Activated CD4-positive, alpha-beta T cell treated with anti-CD3 and anti-CD28 coated beads, Interleukin-2, amount 10 ng/mL, durations not matched to agents 7 days and 5 days (primary cell): ENCODE results near the gene VAV2. TPM values are rescaled to one million over a fixed set of nuclear protein-coding genes. Genes with fewer than 3 reads are reported as not detected.

Experiments
- CTCF ChIA-PET: fragments of 350-600 bp; sonication (Branson Sonifier 250); formaldehyde crosslinking; loops from one replicate; lab custom pipeline; 2021; ENCODE audit warnings: antibody characterized with exemption; lab: Charles Lee
- POLR2A ChIA-PET: fragments of 350-600 bp; sonication (Branson Sonifier 250); formaldehyde crosslinking; loops from one replicate; lab custom pipeline; 2021; ENCODE audit warnings: antibody characterized with exemption; lab: Charles Lee
- DNase-seq: peaks from one replicate; pipeline ENCODE4 v3.0.0-alpha.2; 2020
- H3K27ac Mint-ChIP-seq: one replicate; pipeline ENCODE4 v1.8.0; 2021; ENCODE audit warnings: mild to moderate bottlenecking, moderate library complexity, mixed read lengths
- H3K27me3 Mint-ChIP-seq: one replicate; pipeline ENCODE4 v1.8.0; 2021; ENCODE audit warnings: mixed read lengths
- H3K36me3 Mint-ChIP-seq: one replicate; pipeline ENCODE4 v1.8.0; 2021; ENCODE audit warnings: low read depth, mixed read lengths
- H3K4me1 Mint-ChIP-seq: one replicate; pipeline ENCODE4 v1.8.0; 2021; ENCODE audit warnings: mixed read lengths
- H3K4me3 Mint-ChIP-seq: one replicate; pipeline ENCODE4 v1.8.0; 2021; ENCODE audit warnings: mild to moderate bottlenecking, moderate library complexity, mixed read lengths
- H3K9me3 Mint-ChIP-seq: one replicate; pipeline ENCODE4 v1.8.0; 2021; ENCODE audit warnings: mixed read lengths
- total RNA-seq, 2 experiments: library from RNA; stranded (reverse); gene quantifications; one replicate each; pipeline ENCODE4 v1.2.3, GENCODE V29; 2021

The VAV2 gene
- total RNA-seq, 2 experiments from 2014 or later = 6.2 TPM

DNA sequence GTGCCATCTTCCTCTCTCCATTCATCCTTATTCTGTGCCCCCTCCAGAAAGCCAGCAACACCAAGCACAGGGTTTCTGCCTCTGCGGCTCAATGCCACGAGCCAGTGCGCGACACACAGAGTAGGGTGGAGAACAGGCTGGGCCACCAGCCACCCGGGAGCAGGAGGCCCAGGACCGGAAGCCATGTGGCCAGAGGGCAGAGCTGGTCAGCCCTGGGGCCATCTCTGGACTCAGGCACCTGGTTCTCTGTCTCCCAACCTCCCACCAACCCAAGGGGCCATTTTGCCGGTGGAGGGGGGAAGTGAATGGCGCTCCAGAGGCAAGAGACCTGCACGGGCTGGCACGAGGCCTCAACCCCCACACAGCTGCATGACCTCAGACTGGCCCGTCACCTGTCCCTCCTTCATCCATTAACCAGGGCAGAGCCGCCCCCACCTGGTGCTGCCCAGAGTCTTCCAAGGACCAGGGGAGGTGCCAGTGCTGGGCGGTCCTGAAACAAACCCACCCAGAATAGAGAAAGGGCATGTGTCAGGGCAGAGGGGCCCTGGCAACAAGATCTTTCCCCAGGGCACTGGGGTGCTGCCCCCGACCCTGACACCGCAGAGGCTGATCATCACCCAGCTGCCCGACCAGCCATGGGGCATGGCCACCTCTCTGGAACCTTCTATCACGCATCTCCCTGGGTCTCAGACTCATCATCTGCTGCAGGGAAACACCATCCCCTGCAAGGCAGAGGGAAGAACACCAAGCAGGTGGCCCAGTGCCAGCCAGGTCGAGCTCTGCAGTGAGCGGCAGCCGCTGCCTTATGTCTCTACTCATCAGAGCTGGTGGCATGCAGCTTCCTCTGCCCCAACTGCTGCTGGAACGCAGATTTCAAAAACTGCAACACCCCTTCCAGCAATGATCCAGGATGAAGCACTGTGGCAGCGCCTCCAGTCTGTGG, 11.9 kb downstream of the VAV2 start:
- Mint-ChIP-seq H3K36me3 (no peaks in the 10 kb centered on the region), H3K27ac (no peak overlapping the region), H3K9me3 (no peaks in the 10 kb centered on the region), H3K4me1 (no peaks in the 10 kb centered on the region), H3K27me3 (no peaks in the 10 kb centered on the region), H3K4me3 (no peak overlapping the region)
- ChIA-PET CTCF (interaction anchor here (0.9 kb wide), 1 partner anchor 14 kb away, joined by 4 read pairs; no protein-coding TSS in a partner anchor), POLR2A (no interaction called here)
- no peak for DNase-seq

GRCh38 chr9:133979273-133979920, 12.7 kb downstream of the VAV2 start:
- no peak overlapping the region for H3K27ac Mint-ChIP-seq
- CTCF ChIA-PET = no interaction called here
- no peak overlapping the region for H3K4me3 Mint-ChIP-seq
- POLR2A ChIA-PET = no interaction called here
- H3K4me1 Mint-ChIP-seq = no peaks in the 10 kb centered on the region
- no peaks in the 10 kb centered on the region for H3K27me3 Mint-ChIP-seq
- H3K36me3 Mint-ChIP-seq = no peaks in the 10 kb centered on the region
- DNase-seq = no peak
- H3K9me3 Mint-ChIP-seq = no peaks in the 10 kb centered on the region

DNA sequence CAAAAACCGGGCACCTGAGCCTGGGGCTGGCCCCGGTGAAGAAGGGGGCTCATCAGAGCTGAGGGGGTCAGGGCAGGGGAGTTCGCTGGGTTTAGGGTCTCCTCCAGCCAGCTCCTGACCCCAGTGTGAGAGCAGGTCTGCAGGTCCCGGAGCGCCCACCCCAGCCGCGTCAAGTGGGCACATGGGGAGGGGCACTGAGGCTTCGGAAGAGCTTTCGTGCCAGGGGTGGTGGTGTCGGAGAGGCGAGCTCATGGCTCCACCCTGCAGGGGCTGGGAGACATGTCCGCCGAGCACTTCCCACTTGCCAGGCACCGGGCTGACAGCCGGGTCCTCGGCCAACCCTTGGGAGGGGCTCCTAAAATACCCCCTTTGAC, 13.2 kb downstream of the VAV2 start:
- POLR2A ChIA-PET = no interaction called here
- Mint-ChIP-seq H3K27ac (no peak overlapping the region), H3K27me3 (no peaks in the 10 kb centered on the region), H3K36me3 (no peaks in the 10 kb centered on the region), H3K9me3 (no peaks in the 10 kb centered on the region), H3K4me1 (no peaks in the 10 kb centered on the region), H3K4me3 (no peak overlapping the region)
- DNase-seq = no peak
- CTCF ChIA-PET = no interaction called here

GRCh38 chr9:133978226-133978898, 13.8 kb downstream of the VAV2 start:
- no peak overlapping the region for H3K4me3 Mint-ChIP-seq
- ChIA-PET CTCF (no interaction called here), POLR2A (no interaction called here)
- DNase-seq = no peak
- H3K9me3 Mint-ChIP-seq = no peaks in the 10 kb centered on the region
- no peaks in the 10 kb centered on the region for H3K27me3 Mint-ChIP-seq
- H3K36me3 Mint-ChIP-seq = no peaks in the 10 kb centered on the region
- no peaks in the 10 kb centered on the region for H3K4me1 Mint-ChIP-seq
- H3K27ac Mint-ChIP-seq = no peak overlapping the region

- CTCF ChIA-PET = interaction anchor here (0.7 kb wide), 1 partner anchor 11 kb away, joined by 3 read pairs; no protein-coding TSS in a partner anchor
- H3K4me1 Mint-ChIP-seq = no peaks in the 10 kb centered on the region
- no peak for DNase-seq
- no peaks in the 10 kb centered on the region for H3K9me3 Mint-ChIP-seq
- H3K36me3 Mint-ChIP-seq = no peaks in the 10 kb centered on the region
- no peak overlapping the region for H3K27ac Mint-ChIP-seq
- POLR2A ChIA-PET = no interaction called here
- H3K4me3 Mint-ChIP-seq = no peak overlapping the region
- no peaks in the 10 kb centered on the region for H3K27me3 Mint-ChIP-seq
Measured at GRCh38 chr9:133977421-133978201, 14.5 kb downstream of the VAV2 start.

- DNase-seq = no peak
- Mint-ChIP-seq H3K9me3 (no peaks in the 10 kb centered on the region), H3K27ac (no peak overlapping the region), H3K4me1 (no peaks in the 10 kb centered on the region), H3K27me3 (no peaks in the 10 kb centered on the region), H3K36me3 (no peaks in the 10 kb centered on the region), H3K4me3 (no peak overlapping the region)
- ChIA-PET CTCF (interaction anchor here (0.7 kb wide), 1 partner anchor 11 kb away, joined by 3 read pairs; no protein-coding TSS in a partner anchor), POLR2A (no interaction called here)
Measured at GRCh38 chr9:133976887-133977286, 15.2 kb downstream of the VAV2 start.

DNA sequence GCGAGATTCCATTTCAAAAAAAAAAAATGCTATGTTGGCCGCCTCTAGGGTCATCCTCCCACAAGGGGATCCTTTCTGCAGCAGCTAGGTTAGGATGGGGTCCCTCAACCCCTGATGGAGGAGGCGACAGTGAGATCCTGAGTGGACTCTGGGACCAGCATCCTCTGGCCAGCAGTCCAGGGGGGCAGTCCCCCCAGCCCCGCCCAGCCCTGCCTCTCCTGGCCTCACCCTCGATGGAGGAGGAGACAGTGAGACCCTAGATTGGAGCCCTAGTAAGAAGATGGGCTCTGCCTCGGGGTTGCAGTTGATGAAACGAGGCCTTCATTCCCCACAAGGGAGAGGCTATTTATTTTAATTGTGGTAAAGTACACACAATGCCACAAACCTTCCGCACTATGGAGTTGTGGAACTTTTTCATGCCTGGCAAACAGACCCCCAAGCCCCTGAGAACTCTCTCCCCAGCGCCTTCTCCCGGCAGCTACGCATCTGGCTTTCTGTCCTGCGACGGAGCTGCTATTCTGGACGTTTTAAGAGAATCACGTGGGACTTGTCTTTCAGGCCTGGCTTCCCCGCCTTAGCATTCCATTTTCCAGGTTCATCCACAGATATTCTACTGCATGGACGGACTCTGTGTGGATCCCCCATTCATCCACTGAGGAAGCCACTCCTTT, 15.8 kb downstream of the VAV2 start:
- no peak for DNase-seq
- CTCF ChIA-PET = no interaction called here
- POLR2A ChIA-PET = no interaction called here

DNA sequence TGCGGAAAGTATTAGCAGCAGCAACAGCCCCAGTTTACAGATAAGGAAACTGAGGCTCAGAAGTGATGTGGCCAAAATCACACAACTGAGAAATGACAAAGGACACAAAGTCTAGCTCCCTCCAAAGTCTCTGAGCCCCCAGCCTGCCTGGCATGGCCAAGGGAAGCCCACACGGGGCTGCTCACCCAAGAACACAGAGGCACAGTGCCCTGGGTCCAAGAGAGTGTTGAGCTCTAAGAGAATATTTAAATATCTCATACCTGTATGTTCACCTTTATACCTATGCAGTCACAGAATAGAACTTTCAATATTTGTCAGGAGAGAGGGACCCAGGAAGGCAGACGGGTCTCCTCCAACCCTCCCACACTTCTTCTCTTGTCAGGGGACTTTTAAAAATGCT, 16.6 kb downstream of the VAV2 start:
- no peak for DNase-seq
- no peaks in the 10 kb centered on the region for H3K9me3 Mint-ChIP-seq
- no peak overlapping the region for H3K27ac Mint-ChIP-seq
- H3K4me3 Mint-ChIP-seq = no peak overlapping the region
- H3K27me3 Mint-ChIP-seq = no peaks in the 10 kb centered on the region
- POLR2A ChIA-PET = no interaction called here
- no peaks in the 10 kb centered on the region for H3K4me1 Mint-ChIP-seq
- H3K36me3 Mint-ChIP-seq = no peaks in the 10 kb centered on the region
- CTCF ChIA-PET = no interaction called here

More for the DNA sequence above, 15.8 kb downstream of the VAV2 start:
- Mint-ChIP-seq H3K4me1 (no peaks in the 10 kb centered on the region), H3K27ac (no peak overlapping the region), H3K36me3 (no peaks in the 10 kb centered on the region), H3K9me3 (no peaks in the 10 kb centered on the region), H3K27me3 (no peaks in the 10 kb centered on the region), H3K4me3 (no peak overlapping the region)

GRCh38 chr9:133974631-133975341, 17.3 kb downstream of the VAV2 start:
- CTCF ChIA-PET = no interaction called here
- POLR2A ChIA-PET = no interaction called here

DNA sequence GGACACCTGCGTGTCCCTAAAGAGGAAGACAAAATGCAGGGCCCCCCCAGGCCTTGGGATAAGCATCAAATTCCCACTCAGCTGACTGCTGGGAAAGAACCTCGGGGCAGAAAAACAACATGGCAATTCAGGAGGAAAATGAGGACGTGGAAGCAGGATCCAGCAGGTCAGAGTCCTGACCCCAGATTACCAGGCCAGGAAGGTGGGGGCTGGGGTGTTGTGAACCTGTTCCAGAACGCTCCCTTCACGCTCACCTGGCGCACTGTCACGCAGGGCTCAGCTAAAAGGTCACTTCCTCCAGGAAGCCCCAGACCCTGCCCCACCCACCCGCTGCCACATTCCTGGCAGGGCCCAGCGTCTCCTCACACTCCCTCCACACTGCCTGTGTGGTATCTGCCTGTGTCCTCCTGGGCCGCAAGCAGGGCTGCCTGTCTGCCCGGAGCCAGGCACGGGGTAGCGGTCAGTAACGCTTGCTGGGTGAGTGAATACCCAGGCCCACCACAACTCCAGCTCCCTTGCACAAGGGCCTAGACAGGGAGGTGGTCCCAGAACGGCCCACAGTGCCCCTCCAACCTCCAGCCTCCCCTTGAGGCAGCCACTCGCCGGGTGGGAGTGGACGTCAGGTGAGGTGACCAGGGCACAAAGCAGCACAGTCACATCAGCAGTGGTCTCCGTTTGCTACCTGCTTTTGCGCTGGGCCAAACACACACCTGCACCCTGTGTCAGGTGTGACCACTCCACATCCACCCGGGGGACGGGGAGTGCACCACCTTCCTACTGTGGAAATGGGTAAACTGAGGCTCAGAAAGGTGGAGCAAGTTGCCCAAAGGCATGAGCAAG, 18.1 kb downstream of the VAV2 start:
- no peaks in the 10 kb centered on the region for H3K36me3 Mint-ChIP-seq
- ChIA-PET CTCF (no interaction called here), POLR2A (no interaction called here)
- no peaks in the 10 kb centered on the region for H3K9me3 Mint-ChIP-seq
- no peaks in the 10 kb centered on the region for H3K27me3 Mint-ChIP-seq
- no peak overlapping the region for H3K4me3 Mint-ChIP-seq
- no peak overlapping the region for H3K27ac Mint-ChIP-seq
- no peak for DNase-seq
- H3K4me1 Mint-ChIP-seq = no peaks in the 10 kb centered on the region

More at GRCh38 chr9:133974631-133975341, 17.3 kb downstream of the VAV2 start:
- H3K36me3 Mint-ChIP-seq = no peaks in the 10 kb centered on the region
- H3K27ac Mint-ChIP-seq = no peak overlapping the region
- no peaks in the 10 kb centered on the region for H3K4me1 Mint-ChIP-seq
- DNase-seq = no peak
- no peaks in the 10 kb centered on the region for H3K27me3 Mint-ChIP-seq
- no peaks in the 10 kb centered on the region for H3K9me3 Mint-ChIP-seq
- H3K4me3 Mint-ChIP-seq = no peak overlapping the region
